K562 (cell line): ENCODE measurements around the gene COL4A1.

Experiments
- GABPA ChIP-seq: fragments of 200-800 bp; sonication (Bioruptor generic); conservative IDR thresholded peaks from 2 replicates; pipeline ENCODE4 v1.6.1; 2016; ENCODE audit warnings: low read depth, missing genetic modification characterization, missing compliant biosample characterization
- POLR2AphosphoS5 ChIP-seq: IDR thresholded peaks from 2 replicates; pipeline ENCODE4 v1.6.1; 2011; ENCODE audit warnings: mild to moderate bottlenecking, low read depth, low read length, moderate library complexity; ENCODE audit not compliant: control insufficient read depth, insufficient read depth
- ZBTB7A ChIP-seq: IDR thresholded peaks from 2 replicates; pipeline ENCODE4 v1.6.1; 2011; ENCODE audit warnings: low read depth, mild to moderate bottlenecking, low read length, moderate library complexity, borderline replicate concordance; ENCODE audit not compliant: control insufficient read depth

GRCh38 chr13:110284779-110285484, 22.0 kb downstream of the COL4A1 start:
- TF ChIP-seq GABPA (tag) (no peak), ZBTB7A (no peak), POLR2AphosphoS5 (no peak)
